GM18951 (cell line): ENCODE results near the gene BRAF.
"Not testable (repeated sequence)": the region's sequence is repeated elsewhere in the genome, so short reads cannot be mapped to it uniquely, and the experiment has no call there.

Experiments
- POLR2A ChIP-seq: IDR thresholded peaks from 4 replicates; pipeline ENCODE4 v1.6.1; 2011; ENCODE audit warnings: mild to moderate bottlenecking; ENCODE audit not compliant: insufficient read length, insufficient read depth; ENCODE audit errors: extremely low read depth
- in situ Hi-C: fragments of 300-500 bp; cut with MboI; formaldehyde crosslinking; loops from one replicate; pipeline ENCODE4 v1.12.0; 2022; ENCODE audit warnings: low sequenced_read_pairs, mixed read lengths, inconsistent platforms; ENCODE audit not compliant: unreplicated experiment

Gene BRAF

GRCh38 chr7:140677496-140677895 is 247.2 kb downstream of the BRAF start:
- in situ Hi-C loops, result no loop called here
- TF ChIP-seq POLR2A, result no peak

- in situ Hi-C loops, result not testable (repeated sequence)
Measured at GRCh38 chr7:140676956-140677355, 247.8 kb downstream of the BRAF start.

GRCh38 chr7:140676306-140676705 is 248.4 kb downstream of the BRAF start:
- in situ Hi-C loops, result no loop called here
- no peak for TF ChIP-seq POLR2A

GRCh38 chr7:140675726-140676125 is 249.0 kb downstream of the BRAF start:
- in situ Hi-C loops, result no loop called here
- no peak for TF ChIP-seq POLR2A

GRCh38 chr7:140674899-140675701 is 249.6 kb downstream of the BRAF start:
- in situ Hi-C loops, result no loop called here
- no peak for TF ChIP-seq POLR2A

- TF ChIP-seq POLR2A, result no peak
- in situ Hi-C loops, result no loop called here
Measured at GRCh38 chr7:140674356-140674800, 250.4 kb downstream of the BRAF start.

GRCh38 chr7:140673774-140674155 is 251.0 kb downstream of the BRAF start:
- no peak for TF ChIP-seq POLR2A
- in situ Hi-C loops, result no loop called here

- in situ Hi-C loops, result no loop called here
- TF ChIP-seq POLR2A, result peak; percentile 46
Measured at GRCh38 chr7:140673063-140673773, 251.5 kb downstream of the BRAF start.

DNA sequence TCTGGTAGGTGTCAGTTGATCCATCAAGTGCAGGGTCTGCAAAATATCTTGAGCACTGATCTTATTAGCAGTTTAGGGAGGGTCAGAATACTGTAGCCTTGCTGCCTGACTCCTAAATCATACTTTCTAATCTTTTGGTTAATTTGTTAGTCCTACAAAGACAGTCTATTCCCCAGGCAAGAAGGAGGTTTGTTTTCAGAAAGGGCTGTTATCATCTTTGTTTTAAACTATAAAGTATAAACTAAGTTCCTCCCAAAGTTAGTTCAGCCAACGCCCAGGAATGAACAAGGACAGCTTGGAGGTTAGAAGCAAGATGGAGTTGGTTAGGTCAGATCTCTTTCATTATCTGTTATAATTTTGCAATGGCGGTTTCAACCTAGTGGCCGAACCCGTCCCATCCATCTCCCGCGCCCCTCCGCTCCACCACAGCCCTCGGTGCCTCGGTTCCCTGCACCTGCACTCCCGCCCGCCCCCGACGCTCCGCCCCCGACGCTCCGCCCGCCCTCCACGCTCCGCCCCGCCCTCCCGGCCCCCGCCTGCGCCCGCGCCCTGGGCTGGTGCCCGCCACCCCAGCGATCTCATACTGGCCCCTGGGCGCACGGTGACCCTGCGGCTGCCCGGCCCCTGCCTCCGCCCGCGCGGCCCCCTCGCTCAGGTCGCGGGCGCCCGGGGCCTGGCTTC is 252.2 kb downstream of the BRAF start, which contains the start of gene ADCK2:
Gene ADCK2 (plus strand): TSS at position 564 of the 681 bp plus-strand sequence. CDS start 386 bp downstream, outside the sequence.
- TF ChIP-seq POLR2A, result peak; percentile 68
- in situ Hi-C loops, result no loop called here

DNA sequence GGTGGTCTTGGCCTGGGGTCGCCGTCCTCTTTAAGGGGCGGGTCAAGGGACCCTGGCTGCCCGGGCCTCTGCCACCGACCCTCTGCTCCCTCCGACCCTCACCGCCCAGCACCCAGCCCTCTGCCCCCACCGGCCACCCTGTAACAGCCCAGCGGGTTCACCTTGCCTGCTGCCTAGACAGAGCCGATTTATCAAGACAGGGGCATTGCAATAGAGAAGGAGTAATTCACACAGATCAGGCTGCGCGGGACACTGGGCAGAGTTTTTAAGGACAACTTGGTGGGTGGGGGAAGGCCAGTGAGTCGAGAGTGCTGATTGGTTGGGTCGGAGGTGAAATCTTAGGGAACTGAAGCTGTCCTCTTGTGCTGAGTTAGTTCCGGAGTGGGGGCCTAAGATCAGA is 252.8 kb downstream of the BRAF start:
- no peak for TF ChIP-seq POLR2A
- in situ Hi-C loops, result no loop called here

- TF ChIP-seq POLR2A, result no peak
- in situ Hi-C loops, result no loop called here
Measured at GRCh38 chr7:140670343-140670935, 254.3 kb downstream of the BRAF start.

- in situ Hi-C loops, result not testable (repeated sequence)
Measured at GRCh38 chr7:140669862-140670261, 254.9 kb downstream of the BRAF start.

DNA sequence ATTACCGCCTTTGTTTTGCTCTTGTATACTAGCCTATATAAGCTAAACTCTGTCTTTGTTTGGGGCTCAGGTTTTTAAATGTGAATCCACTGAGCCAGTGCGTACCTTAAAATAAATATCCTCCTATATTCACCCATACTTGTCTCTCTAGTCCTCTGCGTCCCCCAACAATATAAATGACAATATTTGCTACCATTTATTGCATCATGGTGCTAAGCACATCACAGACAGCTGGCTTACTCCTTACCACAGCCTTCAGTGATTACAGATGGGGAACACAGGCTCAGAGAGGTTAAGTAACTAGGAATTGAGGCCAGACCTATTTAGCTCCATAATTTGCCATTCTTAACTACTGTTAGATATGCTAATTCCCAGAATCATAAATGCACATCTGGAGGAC is 255.4 kb downstream of the BRAF start:
- in situ Hi-C loops, result no loop called here
- TF ChIP-seq POLR2A, result no peak
